Panc1 (cell line): ENCODE data around the gene KCNA10. TPM values are rescaled to one million over a fixed set of nuclear protein-coding genes. Genes with fewer than 3 reads are reported as not detected.

Source experiments
- ATAC-seq: fragments of 200-7000 bp; cut with Tn5 transposase; 2 replicates; pipeline ENCODE4 v1.9.1; 2020; ENCODE audit warnings: mild to moderate bottlenecking, moderate library complexity
- BruUV-seq: library from RNA; stranded (reverse); fragments of 400-500 nt; replicated peaks from 2 replicates; lab custom pipeline; 2021; lab: Mats Ljungman, UMichigan
- CTCF ChIA-PET: fragments of 300-600 bp; sonication (Branson Sonifier 250); formaldehyde crosslinking; loops from one replicate; lab custom pipeline; 2022; ENCODE audit warnings: antibody characterized with exemption; lab: Charles Lee
- POLR2A ChIA-PET: fragments of 300-600 bp; sonication (Branson Sonifier 250); formaldehyde crosslinking; loops from one replicate; lab custom pipeline; 2022; ENCODE audit warnings: antibody characterized with exemption; lab: Charles Lee
- DNase-seq: peaks from one replicate; pipeline ENCODE4 v3.0.0-alpha.2; 2010; ENCODE audit warnings: low read depth, low spot score
- H3K27ac ChIP-seq: 2 replicates; pipeline ENCODE4 v1.5.1; 2011; ENCODE audit warnings: mild to moderate bottlenecking, low read length, inconsistent platforms
- H3K27me3 ChIP-seq: fragments of 200-500 bp; sonication (Bioruptor generic); 2 replicates; pipeline ENCODE4 v1.6.0; 2014; ENCODE audit warnings: low read length, inconsistent platforms; ENCODE audit not compliant: control insufficient read depth, insufficient read depth
- H3K36me3 ChIP-seq: fragments of 200-500 bp; sonication (Bioruptor generic); 2 replicates; pipeline ENCODE4 v1.5.1; 2014; ENCODE audit warnings: inconsistent platforms, mild to moderate bottlenecking, low read length, moderate library complexity; ENCODE audit not compliant: control insufficient read depth, insufficient read depth
- H3K4me1 ChIP-seq: 2 replicates; pipeline ENCODE4 v1.5.1; 2011; ENCODE audit warnings: inconsistent platforms, mild to moderate bottlenecking, low read length, moderate library complexity; ENCODE audit not compliant: control insufficient read depth, insufficient read depth
- H3K4me3 ChIP-seq, 2 experiments: 2 replicates each; pipeline ENCODE4 v1.5.1; 2011 to 2012; ENCODE audit warnings: low read depth in 2 of 2, low read length in 2 of 2, mild to moderate bottlenecking in 2 of 2, inconsistent platforms in 1 of 2, moderate library complexity in 1 of 2
- H3K9me3 ChIP-seq: fragments of 200-500 bp; sonication (Bioruptor generic); 2 replicates; pipeline ENCODE4 v1.5.1; 2014; ENCODE audit warnings: low read depth, mild to moderate bottlenecking, inconsistent platforms, low read length, moderate library complexity; ENCODE audit not compliant: control insufficient read depth, insufficient read depth
- POLR2AphosphoS5 ChIP-seq: IDR thresholded peaks from 2 replicates; pipeline ENCODE4 v1.6.1; 2012; ENCODE audit warnings: mild to moderate bottlenecking, low read depth, low read length, moderate library complexity
- SIN3A ChIP-seq: IDR thresholded peaks from 2 replicates; pipeline ENCODE4 v1.6.1; 2012; ENCODE audit warnings: low read depth, mild to moderate bottlenecking, low read length, moderate library complexity, borderline replicate concordance; ENCODE audit not compliant: insufficient read depth
- TCF7L2 ChIP-seq: IDR thresholded peaks from 2 replicates; pipeline ENCODE4 v1.6.1; 2011; ENCODE audit warnings: mild to moderate bottlenecking, low read depth, low read length, inconsistent platforms
- in situ Hi-C: cut with HindIII; loops from 2 replicates; pipeline ENCODE4 v1.10.0; 2016; ENCODE audit warnings: low sequenced_read_pairs, low pct_unique_long_range_greater_than_20kb
- intact Hi-C: fragments of 100-400 bp; cut with micrococcal nuclease; formaldehyde crosslinking; loops from one replicate; pipeline ENCODE4 v1.10.0; 2022; ENCODE audit not compliant: unreplicated experiment
- total RNA-seq: library from RNA; stranded (reverse); gene quantifications from one replicate; pipeline ENCODE4 v1.2.1, GENCODE V29; 2021; ENCODE audit not compliant: unreplicated experiment
- TF ChIP-seq, protein P1 (sequence below): fragments of 450-650 bp; IDR thresholded peaks from 2 replicates; pipeline ENCODE4 v1.5.1; 2017; ENCODE audit warnings: mild to moderate bottlenecking
- TF ChIP-seq, protein P2 (sequence below), 2 experiments: IDR thresholded peaks; 2 replicates each; pipeline ENCODE4 v1.6.1; 2011 to 2012; ENCODE audit warnings: low read depth in 2 of 2, control low read depth in 1 of 2, low read length in 1 of 2, mild to moderate bottlenecking in 1 of 2, moderate library complexity in 1 of 2; ENCODE audit not compliant: insufficient read depth in 1 of 2

KCNA10 gene
- total RNA-seq, 1 experiment from 2014 or later = not detected

DNA sequence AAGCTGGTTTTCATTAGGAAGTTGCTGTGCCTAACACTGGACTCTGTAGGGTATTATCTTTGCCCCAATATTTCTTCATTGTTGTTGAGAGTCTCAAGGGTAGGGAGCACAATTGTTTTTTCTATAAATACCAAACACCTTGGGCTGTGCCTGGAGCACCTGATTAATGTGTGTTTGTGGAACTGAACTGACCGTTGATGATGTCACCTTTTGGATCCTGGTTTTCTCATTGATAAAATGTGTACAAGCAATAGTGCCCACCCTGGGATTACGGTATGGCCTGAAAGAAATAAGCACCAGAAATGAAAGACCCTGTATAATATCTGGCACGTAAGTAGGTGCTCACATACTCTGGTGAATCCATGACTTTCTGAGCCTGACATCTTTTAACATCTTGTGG lies 47.9 kb upstream of the KCNA10 start (continued):
- no peak for TF ChIP-seq TCF7L2

DNA sequence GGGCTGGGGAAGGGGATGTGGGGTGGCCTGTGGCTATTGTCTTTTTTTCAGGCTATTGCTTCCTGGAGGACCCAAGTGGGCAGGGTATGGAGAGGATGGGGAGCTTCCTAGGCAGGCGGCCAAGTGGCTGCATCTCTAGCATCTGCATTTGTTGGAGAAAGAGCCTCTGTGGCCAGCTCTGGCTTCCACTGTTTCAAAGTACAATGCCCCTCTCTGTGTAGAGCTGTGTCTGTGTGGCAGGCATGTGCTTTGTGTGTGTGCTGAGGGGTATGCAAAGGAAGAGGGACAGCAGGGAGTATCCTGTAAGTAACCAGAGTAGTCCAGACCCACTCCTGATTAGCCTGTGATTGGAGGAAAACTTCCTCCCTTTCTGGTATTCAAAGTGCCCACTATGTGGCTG lies 46.6 kb upstream of the KCNA10 start:
- H3K27me3 ChIP-seq = no peaks in the 10 kb centered on the region
- H3K27ac ChIP-seq = no peak overlapping the region
- ATAC-seq (no peak), DNase-seq (no peak)
- no peak for TF ChIP-seq SIN3A
- TF ChIP-seq, protein P1, sequence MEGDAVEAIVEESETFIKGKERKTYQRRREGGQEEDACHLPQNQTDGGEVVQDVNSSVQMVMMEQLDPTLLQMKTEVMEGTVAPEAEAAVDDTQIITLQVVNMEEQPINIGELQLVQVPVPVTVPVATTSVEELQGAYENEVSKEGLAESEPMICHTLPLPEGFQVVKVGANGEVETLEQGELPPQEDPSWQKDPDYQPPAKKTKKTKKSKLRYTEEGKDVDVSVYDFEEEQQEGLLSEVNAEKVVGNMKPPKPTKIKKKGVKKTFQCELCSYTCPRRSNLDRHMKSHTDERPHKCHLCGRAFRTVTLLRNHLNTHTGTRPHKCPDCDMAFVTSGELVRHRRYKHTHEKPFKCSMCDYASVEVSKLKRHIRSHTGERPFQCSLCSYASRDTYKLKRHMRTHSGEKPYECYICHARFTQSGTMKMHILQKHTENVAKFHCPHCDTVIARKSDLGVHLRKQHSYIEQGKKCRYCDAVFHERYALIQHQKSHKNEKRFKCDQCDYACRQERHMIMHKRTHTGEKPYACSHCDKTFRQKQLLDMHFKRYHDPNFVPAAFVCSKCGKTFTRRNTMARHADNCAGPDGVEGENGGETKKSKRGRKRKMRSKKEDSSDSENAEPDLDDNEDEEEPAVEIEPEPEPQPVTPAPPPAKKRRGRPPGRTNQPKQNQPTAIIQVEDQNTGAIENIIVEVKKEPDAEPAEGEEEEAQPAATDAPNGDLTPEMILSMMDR = no peak
- no peak for TF ChIP-seq POLR2AphosphoS5
- TF ChIP-seq TCF7L2 = no peak
- TF ChIP-seq, protein P2, sequence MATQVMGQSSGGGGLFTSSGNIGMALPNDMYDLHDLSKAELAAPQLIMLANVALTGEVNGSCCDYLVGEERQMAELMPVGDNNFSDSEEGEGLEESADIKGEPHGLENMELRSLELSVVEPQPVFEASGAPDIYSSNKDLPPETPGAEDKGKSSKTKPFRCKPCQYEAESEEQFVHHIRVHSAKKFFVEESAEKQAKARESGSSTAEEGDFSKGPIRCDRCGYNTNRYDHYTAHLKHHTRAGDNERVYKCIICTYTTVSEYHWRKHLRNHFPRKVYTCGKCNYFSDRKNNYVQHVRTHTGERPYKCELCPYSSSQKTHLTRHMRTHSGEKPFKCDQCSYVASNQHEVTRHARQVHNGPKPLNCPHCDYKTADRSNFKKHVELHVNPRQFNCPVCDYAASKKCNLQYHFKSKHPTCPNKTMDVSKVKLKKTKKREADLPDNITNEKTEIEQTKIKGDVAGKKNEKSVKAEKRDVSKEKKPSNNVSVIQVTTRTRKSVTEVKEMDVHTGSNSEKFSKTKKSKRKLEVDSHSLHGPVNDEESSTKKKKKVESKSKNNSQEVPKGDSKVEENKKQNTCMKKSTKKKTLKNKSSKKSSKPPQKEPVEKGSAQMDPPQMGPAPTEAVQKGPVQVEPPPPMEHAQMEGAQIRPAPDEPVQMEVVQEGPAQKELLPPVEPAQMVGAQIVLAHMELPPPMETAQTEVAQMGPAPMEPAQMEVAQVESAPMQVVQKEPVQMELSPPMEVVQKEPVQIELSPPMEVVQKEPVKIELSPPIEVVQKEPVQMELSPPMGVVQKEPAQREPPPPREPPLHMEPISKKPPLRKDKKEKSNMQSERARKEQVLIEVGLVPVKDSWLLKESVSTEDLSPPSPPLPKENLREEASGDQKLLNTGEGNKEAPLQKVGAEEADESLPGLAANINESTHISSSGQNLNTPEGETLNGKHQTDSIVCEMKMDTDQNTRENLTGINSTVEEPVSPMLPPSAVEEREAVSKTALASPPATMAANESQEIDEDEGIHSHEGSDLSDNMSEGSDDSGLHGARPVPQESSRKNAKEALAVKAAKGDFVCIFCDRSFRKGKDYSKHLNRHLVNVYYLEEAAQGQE (IDR thresholded peaks at IDR 0.05; ENCODE audit: insufficient read depth in 1 of 2, low read depth in 2 of 2, low read length in 1 of 2) = no peak
- ChIA-PET POLR2A (no interaction called here), CTCF (no interaction called here)
- no peaks in the 10 kb centered on the region for H3K4me1 ChIP-seq
- intact Hi-C loops = no loop called here
- no peak overlapping the region for H3K4me3 ChIP-seq
- H3K9me3 ChIP-seq = no peaks in the 10 kb centered on the region
- no peaks in the 10 kb centered on the region for H3K36me3 ChIP-seq
- BruUV-seq = no TSS peak
- in situ Hi-C loops = no loop called here

DNA sequence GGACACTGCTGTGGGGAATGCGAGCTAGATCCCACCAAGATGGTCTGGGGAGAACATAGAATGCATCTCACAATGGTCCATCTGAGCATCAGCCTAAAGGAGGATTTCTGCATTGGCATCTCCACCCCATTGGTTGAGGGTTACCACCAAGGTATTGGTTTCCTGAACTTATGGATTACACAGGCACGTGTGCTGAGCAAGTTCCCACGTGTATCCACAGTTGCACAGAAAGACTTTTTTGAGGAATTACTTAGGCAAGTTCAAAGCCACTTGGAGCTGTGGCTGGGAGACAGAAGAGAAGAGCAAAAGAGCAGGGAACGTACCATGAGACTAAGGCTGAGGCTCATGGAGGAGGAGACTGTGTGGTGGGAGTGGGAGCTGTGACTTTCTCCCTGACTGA lies 44.1 kb upstream of the KCNA10 start:
- in situ Hi-C loops (no loop called here), intact Hi-C loops (no loop called here)
- POLR2A ChIA-PET = no interaction called here
- no peak for ATAC-seq
- no peak overlapping the region for H3K27ac ChIP-seq
- TF ChIP-seq POLR2AphosphoS5 (no peak), TCF7L2 (no peak), SIN3A (no peak)
- TF ChIP-seq, protein P2 (IDR thresholded peaks at IDR 0.05; ENCODE audit: insufficient read depth in 1 of 2, low read depth in 2 of 2, low read length in 1 of 2) = no peak
- TF ChIP-seq, protein P1 = no peak
- H3K9me3 ChIP-seq = no peaks in the 10 kb centered on the region
- no TSS peak for BruUV-seq
- no peak for DNase-seq
- no peaks in the 10 kb centered on the region for H3K27me3 ChIP-seq
- no peaks in the 10 kb centered on the region for H3K4me1 ChIP-seq
- H3K4me3 ChIP-seq = no peak overlapping the region
- H3K36me3 ChIP-seq = no peaks in the 10 kb centered on the region
- CTCF ChIA-PET = interaction anchor here (0.5 kb wide), 1 partner anchor 131 kb away, joined by 3 read pairs; no protein-coding TSS in a partner anchor
